ENCODE data around the gene RGMB. TPM values are rescaled to one million over a fixed set of nuclear protein-coding genes. Genes with fewer than 3 reads are reported as not detected.

The RGMB gene
- polyA plus RNA-seq, 1 donor from 2014 or later: 58.4 TPM

DNA sequence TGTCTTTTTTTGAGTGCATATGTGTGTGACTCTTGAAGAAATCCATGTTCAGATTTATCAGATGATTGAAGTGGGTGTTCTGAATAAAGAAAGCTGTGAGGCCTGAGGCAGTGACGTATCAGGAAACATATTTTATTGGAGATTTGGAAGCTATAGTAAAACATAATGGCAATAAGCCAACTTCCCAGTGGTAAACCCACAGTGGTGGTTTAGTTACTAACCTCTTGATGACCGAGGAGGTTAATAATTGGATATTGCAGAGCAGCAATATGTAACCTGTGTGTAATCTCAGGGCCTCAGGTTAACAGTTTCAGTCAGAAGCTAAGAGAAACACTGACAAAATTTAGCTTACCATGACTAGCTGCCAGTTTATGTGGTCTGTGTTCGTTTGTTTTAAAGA, 6.9 kb downstream of the RGMB start:
- peak overlapping the region; percentile 22 for H3K4me3 ChIP-seq (ENCODE audit: low read length)
- no peaks in the 10 kb centered on the region for H3K9me3 ChIP-seq (ENCODE audit: low read length)
- H3K79me2 ChIP-seq (replicated peaks; ENCODE audit: insufficient read depth, low read length): peaks cover 98% of the 10 kb centered on the region
- H3K9me2 ChIP-seq (ENCODE audit: insufficient read depth, low read length): no peaks in the 10 kb centered on the region
- H4K20me1 ChIP-seq (ENCODE audit: insufficient read depth): peaks cover 5% of the 10 kb centered on the region
- no peak overlapping the region for H3K27ac ChIP-seq (ENCODE audit: low read length)
- peaks cover 16% of the 10 kb centered on the region for H3K36me3 ChIP-seq (ENCODE audit: insufficient read depth, low read length)
- TF ChIP-seq SMC3 (conservative IDR thresholded peaks at IDR 0.05; ENCODE audit: poor library complexity) (no peak), TAF1 (IDR thresholded peaks at IDR 0.05; ENCODE audit: low read depth) (no peak), EZH2 (IDR thresholded peaks at IDR 0.05; ENCODE audit: borderline replicate concordance, insufficient read depth, low read length, poor library complexity, severe bottlenecking) (no peak), RAD21 (conservative IDR thresholded peaks at IDR 0.05) (no peak), CTCF (IDR thresholded peaks at IDR 0.05; ENCODE audit: poor library complexity, severe bottlenecking) (no peak), POLR2AphosphoS5 (IDR thresholded peaks at IDR 0.05) (no peak), EP300 (conservative IDR thresholded peaks at IDR 0.05; ENCODE audit: poor library complexity, severe bottlenecking) (no peak), MXI1 (conservative IDR thresholded peaks at IDR 0.05; ENCODE audit: poor library complexity, severe bottlenecking) (no peak)
- TF ChIP-seq, protein P1, sequence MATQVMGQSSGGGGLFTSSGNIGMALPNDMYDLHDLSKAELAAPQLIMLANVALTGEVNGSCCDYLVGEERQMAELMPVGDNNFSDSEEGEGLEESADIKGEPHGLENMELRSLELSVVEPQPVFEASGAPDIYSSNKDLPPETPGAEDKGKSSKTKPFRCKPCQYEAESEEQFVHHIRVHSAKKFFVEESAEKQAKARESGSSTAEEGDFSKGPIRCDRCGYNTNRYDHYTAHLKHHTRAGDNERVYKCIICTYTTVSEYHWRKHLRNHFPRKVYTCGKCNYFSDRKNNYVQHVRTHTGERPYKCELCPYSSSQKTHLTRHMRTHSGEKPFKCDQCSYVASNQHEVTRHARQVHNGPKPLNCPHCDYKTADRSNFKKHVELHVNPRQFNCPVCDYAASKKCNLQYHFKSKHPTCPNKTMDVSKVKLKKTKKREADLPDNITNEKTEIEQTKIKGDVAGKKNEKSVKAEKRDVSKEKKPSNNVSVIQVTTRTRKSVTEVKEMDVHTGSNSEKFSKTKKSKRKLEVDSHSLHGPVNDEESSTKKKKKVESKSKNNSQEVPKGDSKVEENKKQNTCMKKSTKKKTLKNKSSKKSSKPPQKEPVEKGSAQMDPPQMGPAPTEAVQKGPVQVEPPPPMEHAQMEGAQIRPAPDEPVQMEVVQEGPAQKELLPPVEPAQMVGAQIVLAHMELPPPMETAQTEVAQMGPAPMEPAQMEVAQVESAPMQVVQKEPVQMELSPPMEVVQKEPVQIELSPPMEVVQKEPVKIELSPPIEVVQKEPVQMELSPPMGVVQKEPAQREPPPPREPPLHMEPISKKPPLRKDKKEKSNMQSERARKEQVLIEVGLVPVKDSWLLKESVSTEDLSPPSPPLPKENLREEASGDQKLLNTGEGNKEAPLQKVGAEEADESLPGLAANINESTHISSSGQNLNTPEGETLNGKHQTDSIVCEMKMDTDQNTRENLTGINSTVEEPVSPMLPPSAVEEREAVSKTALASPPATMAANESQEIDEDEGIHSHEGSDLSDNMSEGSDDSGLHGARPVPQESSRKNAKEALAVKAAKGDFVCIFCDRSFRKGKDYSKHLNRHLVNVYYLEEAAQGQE (IDR thresholded peaks at IDR 0.05; ENCODE audit: borderline replicate concordance): no peak
- no peaks in the 10 kb centered on the region for H3K27me3 ChIP-seq (ENCODE audit: insufficient read depth, low read depth, low read length)
- H2AFZ ChIP-seq (ENCODE audit: low read depth, low read length): no peak overlapping the region
- H3K4me2 ChIP-seq (ENCODE audit: low read length): no peak overlapping the region
- no peaks in the 10 kb centered on the region for H3F3A ChIP-seq (ENCODE audit: insufficient read depth, low read length, poor library complexity, severe bottlenecking)
- H3K9ac ChIP-seq (ENCODE audit: low read length): no peak overlapping the region

DNA sequence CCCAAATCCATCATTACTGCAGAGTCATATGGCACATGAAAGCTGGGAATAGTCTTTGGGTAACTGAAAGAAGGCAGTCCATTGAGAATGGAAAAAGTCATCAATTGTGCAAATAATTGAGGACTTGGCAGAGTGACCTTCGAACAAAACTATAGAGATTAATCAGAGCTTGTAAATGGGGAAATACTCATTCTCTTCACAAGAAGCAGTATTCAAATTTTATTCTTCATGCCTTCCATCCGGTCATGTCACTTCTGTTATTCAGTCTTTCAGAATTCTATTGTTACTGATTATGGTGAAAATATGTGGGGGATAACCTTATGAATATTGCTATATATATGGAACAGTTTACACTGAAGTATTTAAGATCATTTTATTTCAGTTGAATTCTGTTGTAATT, 8.1 kb downstream of the RGMB start:
- Histone ChIP-seq H3K9ac (ENCODE audit: low read length) (no peak overlapping the region), H3K36me3 (ENCODE audit: insufficient read depth, low read length) (peaks cover 16% of the 10 kb centered on the region), H2AFZ (ENCODE audit: low read depth, low read length) (no peak overlapping the region), H3K27me3 (ENCODE audit: insufficient read depth, low read depth, low read length) (no peaks in the 10 kb centered on the region), H3K9me3 (ENCODE audit: low read length) (no peaks in the 10 kb centered on the region), H3K4me2 (ENCODE audit: low read length) (no peak overlapping the region), H3K27ac (ENCODE audit: low read length) (no peak overlapping the region), H3K79me2 (replicated peaks; ENCODE audit: insufficient read depth, low read length) (peaks cover 98% of the 10 kb centered on the region), H3K9me2 (ENCODE audit: insufficient read depth, low read length) (no peaks in the 10 kb centered on the region), H3F3A (ENCODE audit: insufficient read depth, low read length, poor library complexity, severe bottlenecking) (no peaks in the 10 kb centered on the region), H3K4me3 (ENCODE audit: low read length) (no peak overlapping the region), H4K20me1 (ENCODE audit: insufficient read depth) (peaks cover 2% of the 10 kb centered on the region)
- no peak for TF ChIP-seq MXI1 (conservative IDR thresholded peaks at IDR 0.05; ENCODE audit: poor library complexity, severe bottlenecking)
- no peak for TF ChIP-seq CTCF (IDR thresholded peaks at IDR 0.05; ENCODE audit: poor library complexity, severe bottlenecking)
- TF ChIP-seq RAD21 (conservative IDR thresholded peaks at IDR 0.05): no peak
- TF ChIP-seq, protein P1 (IDR thresholded peaks at IDR 0.05; ENCODE audit: borderline replicate concordance): no peak
- TF ChIP-seq TAF1 (IDR thresholded peaks at IDR 0.05; ENCODE audit: low read depth): no peak
- TF ChIP-seq POLR2AphosphoS5 (IDR thresholded peaks at IDR 0.05): no peak
